IPS DF 4.7 (cell line): Measurements from ENCODE around the gene GJB2.

Experiments
- DNase-seq: peaks from one replicate; pipeline ENCODE4 v3.0.0-alpha.2; 2013; ENCODE audit warnings: low spot score; ENCODE audit errors: extremely low read depth

Gene GJB2

GRCh38 chr13:20192836-20193161, at the start of gene GJB2:
GJB2 (minus strand) TSS chr13:20192938; CDS start chr13:20189581, 3,357 bp downstream.
- DNase-seq, result no peak

GRCh38 chr13:20241593-20241992, 48.9 kb upstream of the GJB2 start:
- no peak for DNase-seq

GRCh38 chr13:20239748-20240147, 47.0 kb upstream of the GJB2 start:
- no peak for DNase-seq

- no peak for DNase-seq
Measured at GRCh38 chr13:20232556-20233277, 40.0 kb upstream of the GJB2 start.

GRCh38 chr13:20231839-20232555, 39.3 kb upstream of the GJB2 start, which contains the start of gene GJB6:
GJB6 (minus strand) TSS chr13:20232319; CDS start chr13:20223480, 8,839 bp downstream.
- no peak for DNase-seq

- DNase-seq, result no peak
Measured at GRCh38 chr13:20230913-20231838, 38.4 kb upstream of the GJB2 start.

- DNase-seq, result no peak
Measured at GRCh38 chr13:20227730-20228129, 35.0 kb upstream of the GJB2 start.

- no peak for DNase-seq
Measured at GRCh38 chr13:20227288-20227687, 34.5 kb upstream of the GJB2 start.

GRCh38 chr13:20222553-20222952, 29.8 kb upstream of the GJB2 start:
- no peak for DNase-seq

GRCh38 chr13:20221772-20222171, 29.0 kb upstream of the GJB2 start:
- DNase-seq, result no peak

- DNase-seq, result no peak
Measured at GRCh38 chr13:20219577-20219976, 26.8 kb upstream of the GJB2 start.

- no peak for DNase-seq
Measured at GRCh38 chr13:20217168-20217567, 24.4 kb upstream of the GJB2 start.

- DNase-seq, result no peak
Measured at GRCh38 chr13:20209948-20210347, 17.2 kb upstream of the GJB2 start.

- no peak for DNase-seq
Measured at GRCh38 chr13:20206698-20207235, 14.0 kb upstream of the GJB2 start.

GRCh38 chr13:20206065-20206697, 13.4 kb upstream of the GJB2 start:
- DNase-seq, result no peak

- no peak for DNase-seq
Measured at GRCh38 chr13:20198781-20199180, 6.0 kb upstream of the GJB2 start.

- DNase-seq, result no peak
Measured at GRCh38 chr13:20197361-20197834, 4.7 kb upstream of the GJB2 start.

GRCh38 chr13:20195801-20196200, 3.1 kb upstream of the GJB2 start:
- no peak for DNase-seq

- no peak for DNase-seq
Measured at GRCh38 chr13:20193907-20194631, 1.3 kb upstream of the GJB2 start.

- DNase-seq, result no peak
Measured at GRCh38 chr13:20193162-20193906, 596 bp upstream of the GJB2 start.
